SK-N-DZ (cell line): ENCODE measurements around the gene CLDN7.

ENCODE experiments used
- DNase-seq: peaks from one replicate; pipeline ENCODE4 v3.0.0-alpha.2; 2015; ENCODE audit warnings: low spot score

The CLDN7 gene

DNA sequence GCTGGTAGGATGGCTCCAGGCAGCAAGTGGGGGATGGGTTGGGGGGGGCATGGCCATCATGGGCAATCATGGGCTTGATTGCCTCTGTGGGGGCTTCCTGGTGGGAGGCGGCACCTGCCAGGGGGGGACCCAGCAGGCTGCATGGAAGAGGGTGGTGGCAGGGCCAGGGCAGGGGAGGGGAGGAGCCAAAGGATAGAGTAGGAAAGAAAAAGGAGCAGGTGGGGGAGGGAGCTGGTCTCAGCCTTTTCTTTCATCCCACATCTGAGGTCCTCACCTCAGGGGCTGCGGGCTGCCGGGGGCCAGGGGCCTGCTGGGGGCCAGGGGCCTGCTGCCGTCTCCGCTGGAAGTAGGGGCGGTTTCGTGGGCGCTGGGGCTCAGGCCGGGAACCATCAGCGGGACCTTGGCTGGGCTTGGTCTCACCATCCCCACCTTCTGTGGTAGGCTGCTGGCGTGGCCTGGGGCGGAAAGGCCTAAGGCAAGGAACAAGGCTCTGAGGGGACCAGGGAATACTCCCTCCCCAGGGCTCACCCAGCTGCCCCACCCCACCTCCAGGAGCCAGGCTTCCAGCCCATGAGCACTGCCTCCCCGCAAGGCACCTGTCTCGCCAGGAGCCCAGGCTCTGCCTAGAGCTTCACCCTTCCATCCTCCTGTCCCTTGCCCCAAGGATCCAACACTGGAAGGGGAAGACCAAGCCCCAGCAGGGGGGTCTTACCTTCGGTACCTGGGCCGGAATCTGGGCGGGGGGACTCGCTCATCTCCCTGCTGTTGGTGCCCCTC is 27.2 kb upstream of the CLDN7 start:
- no peak for DNase-seq

DNA sequence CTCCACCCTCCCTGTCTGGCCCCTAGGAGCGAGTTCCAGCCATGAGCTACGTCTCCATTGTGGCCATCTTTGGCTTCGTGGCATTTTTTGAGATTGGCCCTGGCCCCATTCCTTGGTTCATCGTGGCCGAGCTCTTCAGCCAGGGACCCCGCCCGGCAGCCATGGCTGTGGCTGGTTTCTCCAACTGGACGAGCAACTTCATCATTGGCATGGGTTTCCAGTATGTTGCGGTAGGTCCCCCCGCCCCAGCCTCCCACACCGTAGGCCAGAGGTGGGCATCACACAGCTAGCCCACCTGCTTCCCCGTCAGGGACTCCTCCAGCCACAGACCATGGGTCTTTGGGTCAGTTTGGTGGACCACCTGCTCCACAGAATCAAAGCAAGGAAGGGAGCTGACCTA is 23.4 kb upstream of the CLDN7 start:
- no peak for DNase-seq

DNA sequence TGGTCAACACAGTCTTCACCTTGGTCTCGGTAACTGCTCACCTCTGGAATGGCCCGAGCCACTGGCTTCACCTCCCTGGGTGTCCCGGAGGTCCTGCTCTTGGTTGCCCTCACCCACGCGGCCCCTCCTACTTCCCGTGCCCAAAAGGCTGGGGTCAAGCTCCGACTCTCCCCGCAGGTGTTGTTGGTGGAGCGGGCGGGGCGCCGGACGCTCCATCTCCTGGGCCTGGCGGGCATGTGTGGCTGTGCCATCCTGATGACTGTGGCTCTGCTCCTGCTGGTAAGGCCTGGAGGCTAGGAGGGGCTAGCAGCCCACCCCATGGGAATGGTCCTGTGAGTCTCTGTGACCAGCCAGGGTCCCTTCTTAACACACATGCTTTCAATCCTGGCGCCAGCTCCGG is 22.6 kb upstream of the CLDN7 start:
- no peak for DNase-seq

DNA sequence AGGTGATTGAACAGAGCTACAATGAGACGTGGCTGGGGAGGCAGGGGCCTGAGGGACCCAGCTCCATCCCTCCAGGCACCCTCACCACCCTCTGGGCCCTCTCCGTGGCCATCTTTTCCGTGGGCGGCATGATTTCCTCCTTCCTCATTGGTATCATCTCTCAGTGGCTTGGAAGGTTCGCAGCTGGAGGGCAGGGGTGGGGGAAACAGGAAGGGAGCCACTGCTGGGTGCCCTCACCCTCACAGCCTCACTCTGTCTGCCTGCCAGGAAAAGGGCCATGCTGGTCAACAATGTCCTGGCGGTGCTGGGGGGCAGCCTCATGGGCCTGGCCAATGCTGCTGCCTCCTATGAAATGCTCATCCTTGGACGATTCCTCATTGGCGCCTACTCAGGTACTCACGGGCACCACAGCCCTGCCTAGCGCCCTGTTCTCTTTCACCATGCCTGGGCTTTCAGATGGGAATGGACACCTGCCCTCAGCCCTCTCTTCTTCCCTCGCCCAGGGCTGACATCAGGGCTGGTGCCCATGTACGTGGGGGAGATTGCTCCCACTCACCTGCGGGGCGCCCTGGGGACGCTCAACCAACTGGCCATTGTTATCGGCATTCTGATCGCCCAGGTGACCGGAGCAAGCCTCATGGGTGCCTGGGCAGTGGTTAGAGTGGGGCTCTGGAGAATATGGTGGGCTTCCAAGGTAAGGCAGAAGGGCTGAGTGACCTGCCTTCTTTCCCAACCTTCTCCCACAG is 21.4 kb upstream of the CLDN7 start:
- no peak for DNase-seq

DNA sequence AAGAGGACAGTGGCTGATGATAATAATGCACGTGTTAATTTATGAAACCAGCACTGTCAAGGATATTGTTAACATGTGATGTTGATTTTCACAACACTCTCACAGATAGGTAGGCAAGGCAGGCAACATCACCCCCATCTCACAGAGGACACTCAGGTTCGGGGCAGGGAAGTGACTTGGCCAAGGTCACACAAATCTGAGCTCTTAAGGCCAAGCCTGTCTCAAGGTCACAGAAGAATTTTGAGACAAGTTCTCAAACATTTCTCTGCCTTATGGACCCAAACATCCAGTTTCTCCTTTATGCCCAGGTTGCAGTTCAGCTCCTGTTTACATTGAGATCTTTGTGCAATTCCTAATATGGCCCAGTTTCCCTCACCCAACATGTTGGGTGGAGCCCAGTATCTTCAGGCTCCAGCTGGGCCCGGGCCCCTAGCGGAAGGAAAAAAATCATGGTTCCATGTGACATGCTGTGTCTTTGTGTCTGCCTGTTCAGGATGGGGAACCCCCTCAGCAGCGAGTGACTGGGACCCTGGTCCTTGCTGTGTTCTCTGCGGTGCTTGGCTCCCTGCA is 20.6 kb upstream of the CLDN7 start:
- DNase-seq = no peak

DNA sequence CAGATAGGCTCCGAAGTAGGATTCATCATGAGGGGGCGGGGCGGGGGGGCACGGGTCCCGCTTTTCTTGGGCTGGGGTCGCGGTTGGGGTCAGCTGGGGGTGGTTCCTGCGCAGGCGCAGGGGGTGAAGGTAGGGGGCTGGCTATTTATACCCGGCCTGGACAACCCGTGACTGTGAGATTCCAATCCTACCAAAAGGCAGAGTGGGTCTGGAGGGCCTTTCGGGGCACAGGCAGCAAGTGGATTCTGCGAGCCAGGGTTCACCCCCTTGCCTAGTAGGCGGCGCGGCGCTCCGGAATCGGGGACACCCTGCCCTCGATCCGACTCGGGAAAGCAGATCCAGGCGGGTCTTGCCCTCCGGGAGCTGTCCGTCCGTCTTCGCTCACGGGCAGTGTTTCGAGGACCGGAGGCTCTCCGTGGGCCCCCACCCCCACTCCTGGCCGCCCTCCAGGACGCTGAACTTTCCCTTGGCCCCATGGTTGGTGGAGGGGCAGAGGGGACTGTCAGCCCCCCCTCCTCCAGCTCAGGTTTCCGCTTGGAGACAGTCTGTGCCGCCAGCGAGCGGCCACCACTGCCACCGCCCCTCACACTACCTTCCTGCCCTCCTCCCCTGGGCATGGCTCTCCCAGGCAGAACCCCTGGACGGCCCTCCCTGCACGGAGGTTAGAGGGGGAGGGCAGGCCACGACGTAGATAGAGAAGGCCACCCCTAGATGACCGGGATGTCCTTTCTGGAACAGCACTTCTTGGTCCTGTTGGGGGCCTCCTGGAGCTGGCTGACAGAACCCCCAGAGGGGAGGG is 19.9 kb upstream of the CLDN7 start:
- DNase-seq = no peak

DNA sequence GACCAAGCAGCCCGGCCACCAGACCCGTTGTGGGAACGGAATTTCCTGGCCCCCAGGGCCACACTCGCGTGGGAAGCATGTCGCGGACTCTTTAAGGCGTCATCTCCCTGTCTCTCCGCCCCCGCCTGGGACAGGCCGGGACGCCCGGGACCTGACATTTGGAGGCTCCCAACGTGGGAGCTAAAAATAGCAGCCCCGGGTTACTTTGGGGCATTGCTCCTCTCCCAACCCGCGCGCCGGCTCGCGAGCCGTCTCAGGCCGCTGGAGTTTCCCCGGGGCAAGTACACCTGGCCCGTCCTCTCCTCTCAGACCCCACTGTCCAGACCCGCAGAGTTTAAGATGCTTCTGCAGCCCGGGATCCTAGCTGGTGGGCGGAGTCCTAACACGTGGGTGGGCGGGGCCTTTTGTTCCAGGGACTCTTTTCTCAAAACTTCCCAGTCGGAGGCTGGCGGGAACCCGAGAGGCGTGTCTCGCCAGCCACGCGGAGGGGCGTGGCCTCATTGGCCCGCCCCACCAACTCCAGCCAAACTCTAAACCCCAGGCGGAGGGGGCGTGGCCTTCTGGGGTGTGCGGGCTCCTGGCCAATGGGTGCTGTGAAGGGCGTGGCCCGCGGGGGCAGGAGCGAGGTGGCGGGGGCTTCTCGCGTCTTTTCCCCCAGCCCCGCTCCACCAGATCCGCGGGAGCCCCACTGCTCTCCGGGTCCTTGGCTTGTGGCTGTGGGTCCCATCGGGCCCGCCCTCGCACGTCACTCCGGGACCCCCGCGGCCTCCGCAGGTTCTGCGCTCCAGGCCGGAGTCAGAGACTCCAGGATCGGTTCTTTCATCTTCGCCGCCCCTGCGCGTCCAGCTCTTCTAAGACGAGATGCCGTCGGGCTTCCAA is 19.0 kb upstream of the CLDN7 start, which contains the start of gene SLC2A4:
Gene SLC2A4 (plus strand): TSS at position 645 of the 879 bp plus-strand sequence. CDS start 217 bp downstream, at position 862.
- DNase-seq = peak; percentile 98

DNA sequence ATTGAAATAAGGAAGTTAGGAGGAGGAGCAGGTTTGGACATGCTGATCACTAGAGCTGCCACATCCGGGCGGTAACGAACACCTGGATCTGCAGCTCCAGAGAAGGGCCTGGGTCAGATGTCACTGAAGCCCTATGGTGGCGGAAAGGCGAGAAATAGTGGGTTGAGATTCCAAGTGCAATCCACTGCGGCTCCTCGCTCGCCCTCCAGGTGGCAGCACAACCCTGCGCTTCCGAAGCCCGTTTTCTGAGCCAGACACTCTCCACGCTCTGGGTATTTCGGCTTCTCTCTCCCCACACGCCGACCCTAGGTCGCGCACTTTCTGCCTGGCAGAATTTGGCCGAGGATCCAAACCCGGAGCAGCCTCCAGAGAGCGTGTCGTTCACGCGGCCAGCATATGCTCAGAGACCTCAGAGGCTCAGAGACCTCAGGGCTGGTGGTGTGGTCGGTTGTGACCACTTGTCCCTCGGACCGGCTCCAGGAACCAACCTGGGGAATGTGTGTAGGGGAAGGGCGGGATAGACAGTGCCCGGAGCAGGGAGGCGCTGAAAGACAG is 18.3 kb upstream of the CLDN7 start:
- peak; percentile 88 for DNase-seq

DNA sequence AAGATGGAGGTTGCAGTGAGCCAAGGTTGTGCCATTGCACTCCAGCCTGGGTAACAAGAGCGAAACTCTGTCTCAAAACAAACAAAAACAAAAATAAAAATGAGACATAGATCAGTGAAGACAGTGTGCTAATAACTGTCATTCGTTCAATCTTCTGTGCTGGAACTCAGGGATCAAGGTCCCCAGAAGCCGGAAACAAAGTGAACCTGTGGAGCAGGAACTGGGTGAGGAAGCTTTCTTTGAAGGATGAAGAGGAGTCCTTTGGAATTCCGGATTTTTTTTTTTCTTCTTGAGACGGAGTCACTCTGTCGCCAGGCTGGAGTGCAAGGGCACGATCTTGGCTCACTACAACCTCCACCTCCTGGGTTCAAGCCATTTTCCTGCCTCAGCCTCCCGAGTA is 17.2 kb upstream of the CLDN7 start:
- no peak for DNase-seq

DNA sequence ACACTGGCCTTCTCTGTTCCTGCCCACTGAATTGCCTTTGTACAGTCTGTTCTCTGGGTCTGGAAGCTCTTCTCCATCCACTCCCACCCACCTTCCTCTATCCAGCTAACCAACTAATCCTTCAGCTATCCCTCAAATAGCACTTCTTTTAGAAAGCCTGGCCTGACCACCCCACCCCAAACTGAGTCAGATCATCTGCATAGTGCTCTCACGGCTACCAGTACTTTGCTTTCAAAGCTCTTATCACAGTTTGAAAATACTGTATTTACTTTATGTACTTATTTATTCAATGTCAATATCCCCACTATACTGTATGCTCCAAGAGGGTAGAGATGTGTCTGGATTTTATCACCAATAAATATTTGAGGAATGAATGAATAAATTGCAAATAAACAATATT is 4.5 kb upstream of the CLDN7 start:
- DNase-seq = no peak

DNA sequence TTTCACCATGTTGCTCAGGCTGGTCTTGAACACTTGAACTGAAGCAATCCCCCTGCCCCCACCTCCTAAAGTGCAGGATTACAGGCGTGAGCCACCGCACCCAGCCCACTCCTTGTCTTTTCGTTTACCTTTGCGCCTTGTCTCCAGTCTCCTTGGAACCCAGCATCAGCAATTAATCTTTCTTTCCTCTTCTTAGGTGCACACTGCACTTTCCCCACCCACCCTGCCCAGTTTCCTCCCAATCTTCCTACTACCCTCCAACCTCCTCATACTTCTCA is 1.5 kb upstream of the CLDN7 start:
- DNase-seq = no peak

DNA sequence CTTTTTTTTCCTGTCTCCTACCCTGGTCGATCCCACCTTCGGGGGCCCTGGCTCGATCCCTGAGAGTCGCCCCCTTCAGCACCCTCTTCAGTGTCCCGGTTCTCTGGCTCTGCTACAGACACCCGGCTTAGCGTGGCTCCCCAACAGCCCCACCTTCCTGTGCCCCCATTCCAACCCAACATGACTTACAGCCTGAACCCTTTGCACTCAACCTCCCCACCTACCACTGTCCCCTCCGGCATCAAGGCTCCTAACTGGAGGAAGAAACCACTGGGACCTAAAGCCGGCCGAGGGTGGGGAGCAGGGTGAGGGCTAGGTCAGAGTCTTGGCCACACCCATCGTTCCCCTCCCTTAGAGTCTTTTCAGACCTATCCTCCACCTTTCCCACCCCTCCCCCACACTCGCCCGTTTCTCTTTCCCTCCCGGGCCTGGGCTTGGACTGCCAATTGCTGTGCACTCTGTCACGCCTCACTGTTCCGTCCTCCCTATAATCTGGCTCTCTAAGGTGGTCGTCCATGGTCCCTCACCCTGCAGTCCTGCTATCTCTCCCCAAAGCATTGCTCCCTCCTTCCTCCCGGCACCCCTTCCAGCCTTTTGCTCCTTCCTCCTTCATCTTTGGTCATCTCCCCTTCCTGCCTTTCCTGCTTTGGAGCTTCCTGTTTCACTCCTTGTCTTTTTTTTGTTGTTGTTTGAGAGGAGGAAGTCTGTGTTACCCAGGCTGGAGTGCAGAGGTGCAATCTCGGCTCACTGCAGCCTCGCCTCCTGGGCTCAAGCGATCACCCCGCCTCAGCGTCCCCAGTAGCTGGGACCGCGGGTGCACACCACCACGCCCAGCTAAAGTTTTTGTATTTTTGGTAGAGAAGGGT is 890 bp upstream of the CLDN7 start:
- DNase-seq = no peak

DNA sequence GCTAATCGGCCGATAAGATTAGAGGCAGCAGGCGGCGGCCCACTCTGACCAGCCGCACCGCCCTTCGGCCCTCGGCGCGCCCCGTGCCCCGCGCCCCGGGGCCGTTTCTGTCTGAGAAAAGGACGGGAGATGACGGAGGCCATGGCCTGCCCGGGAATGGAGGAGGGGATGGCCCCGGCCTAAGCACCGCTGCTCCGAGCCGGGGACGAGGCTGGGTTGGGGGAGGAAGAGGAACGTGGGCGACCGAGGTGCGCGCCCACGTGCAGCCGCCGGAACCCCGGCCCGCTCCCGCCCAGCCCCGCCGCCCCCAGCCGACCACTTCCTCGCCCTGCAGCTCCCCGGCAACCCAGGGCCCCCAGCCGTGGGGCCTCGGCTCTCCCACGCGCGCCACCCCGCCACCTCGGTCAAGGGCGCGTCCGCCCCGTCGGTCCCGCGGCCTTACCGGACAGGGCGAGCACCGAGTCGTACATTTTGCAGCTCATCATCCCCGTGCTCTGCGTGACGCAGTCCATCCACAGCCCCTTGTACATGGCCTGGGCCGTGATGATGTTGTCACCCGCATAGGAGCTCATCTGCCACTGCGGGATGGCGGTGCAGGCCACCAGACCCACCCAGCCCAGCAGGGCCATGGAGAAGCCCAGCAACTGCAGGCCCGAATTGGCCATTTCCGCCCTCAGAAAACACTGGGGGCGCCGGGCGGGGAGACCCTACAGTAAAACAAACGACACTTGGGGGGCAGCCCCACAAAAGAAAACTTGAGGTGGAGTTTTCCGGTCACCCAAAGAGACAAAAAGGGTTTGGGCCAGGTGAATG is 693 bp downstream of the CLDN7 start:
- DNase-seq = no peak

DNA sequence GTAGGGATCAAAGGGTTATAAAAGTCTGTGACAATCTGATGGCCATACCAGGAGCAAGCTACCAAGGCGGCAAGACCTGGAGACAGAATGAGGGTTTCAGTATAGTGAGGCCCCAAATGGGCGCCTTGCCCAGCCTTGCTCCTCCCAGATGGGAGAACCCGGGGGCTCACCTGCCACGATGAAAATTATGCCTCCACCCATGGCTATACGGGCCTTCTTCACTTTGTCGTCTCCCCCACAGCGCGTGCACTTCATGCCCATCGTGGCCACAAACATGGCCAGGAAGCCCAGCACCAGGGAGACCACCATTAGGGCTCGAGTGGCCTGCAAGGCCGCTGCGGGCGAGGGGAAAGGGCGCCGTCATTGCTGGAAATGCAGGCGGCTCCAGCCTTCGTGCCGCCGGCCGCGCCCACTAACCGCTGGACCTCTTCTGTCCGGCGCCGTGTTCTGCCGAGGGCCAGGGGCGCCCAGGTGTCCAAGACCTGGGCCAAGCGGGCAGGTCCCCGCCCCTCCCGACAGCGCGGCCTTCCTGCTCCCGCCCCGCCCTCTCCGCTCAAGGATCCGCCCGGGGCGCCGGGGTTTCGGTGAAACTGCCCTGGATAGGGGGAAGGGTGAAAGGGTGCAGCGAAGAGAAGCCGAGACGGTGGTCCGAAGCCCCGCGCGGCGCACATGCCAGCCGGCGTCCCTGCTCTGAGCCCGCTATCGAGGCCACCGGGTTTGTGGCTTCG is 1.5 kb downstream of the CLDN7 start:
- DNase-seq = no peak

DNA sequence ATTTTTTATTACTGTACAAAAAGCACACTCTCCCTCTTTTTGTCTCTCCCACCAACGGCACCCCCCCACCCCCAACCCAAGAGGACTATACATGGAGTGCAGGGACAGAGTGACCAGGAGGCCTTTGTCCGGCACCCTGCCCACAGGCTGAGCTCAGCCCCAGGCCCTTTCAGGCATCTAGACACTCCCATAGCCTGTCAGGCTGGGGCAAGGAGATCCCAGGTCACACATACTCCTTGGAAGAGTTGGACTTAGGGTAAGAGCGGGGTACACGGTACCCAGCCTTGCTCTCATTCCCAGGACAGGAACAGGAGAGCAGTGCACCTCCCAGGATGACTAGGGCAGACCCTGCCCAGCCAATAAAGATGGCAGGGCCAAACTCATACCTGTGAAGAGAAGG is 2.1 kb downstream of the CLDN7 start:
- no peak for DNase-seq

DNA sequence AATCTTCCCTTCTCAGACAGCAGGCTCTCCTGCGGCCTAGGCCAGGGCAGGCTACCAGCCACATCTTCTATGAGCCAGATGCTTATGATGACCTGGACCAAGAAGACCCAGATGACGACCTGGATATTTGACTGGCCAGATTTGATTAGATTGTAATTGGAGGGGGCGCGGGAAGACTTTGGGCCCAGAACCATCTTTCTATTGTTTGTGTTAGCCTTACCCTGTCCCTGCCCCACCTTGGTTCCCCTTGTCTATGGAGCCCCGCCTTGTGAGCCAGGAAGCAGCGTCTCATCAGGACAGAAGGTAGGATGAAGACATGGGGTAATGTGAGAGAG is 2.8 kb downstream of the CLDN7 start:
- DNase-seq = no peak

DNA sequence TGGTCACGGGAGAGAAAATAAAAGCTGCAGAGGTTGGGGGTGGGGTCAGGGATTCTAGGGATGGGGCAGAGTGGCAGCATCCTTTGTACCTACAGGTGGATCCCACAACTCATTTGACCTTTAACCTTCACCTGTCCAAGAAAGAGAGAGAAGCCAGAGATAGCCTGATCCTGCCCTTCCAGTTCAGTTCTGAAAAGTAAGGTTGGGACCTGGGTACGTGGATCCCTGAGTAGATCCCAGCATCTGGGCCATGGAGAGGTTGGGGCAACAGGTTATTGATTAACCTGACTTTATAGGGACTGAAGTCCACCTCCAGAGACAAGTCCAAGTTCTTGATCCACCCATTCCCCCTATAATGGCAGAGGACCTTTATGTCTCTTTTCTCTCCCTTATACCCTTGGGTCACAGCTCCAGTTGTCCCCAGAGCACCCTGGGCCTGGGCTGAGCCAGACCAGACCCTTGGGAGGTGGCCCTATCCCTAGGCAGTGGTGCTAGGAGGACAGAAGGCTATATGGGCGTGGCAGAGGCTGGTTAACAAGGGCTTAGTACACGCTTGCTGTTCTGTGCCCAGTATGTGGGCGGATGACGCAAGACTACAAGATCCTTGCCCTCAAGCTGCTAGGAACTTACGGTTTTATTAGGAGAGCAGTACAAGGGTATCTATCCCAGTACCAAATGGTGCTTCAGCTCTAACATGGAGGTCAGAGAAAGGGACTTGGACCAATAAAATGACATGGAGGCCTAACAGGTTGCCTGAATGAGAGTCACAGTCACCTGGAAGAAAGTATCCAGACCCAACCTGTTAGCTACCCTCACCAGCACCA is 3.3 kb downstream of the CLDN7 start:
- no peak for DNase-seq
